Thoracic aorta (tissue), 2 donors: ENCODE data around the gene ATP2C1. TPM values are rescaled to one million over a fixed set of nuclear protein-coding genes. Genes with fewer than 3 reads are reported as not detected.

ENCODE experiments used
- ATAC-seq: fragments of 150-250 bp; one replicate; pipeline ENCODE4 v1.8.0; 2017; ENCODE audit warnings: low read depth; ENCODE audit not compliant: insufficient number of reproducible peaks, low FRiP score
- DNase-seq: peaks from one replicate; pipeline ENCODE4 v3.0.0-alpha.2; 2020; ENCODE audit warnings: low spot score
- H3K27ac ChIP-seq, 2 donors: fragments of 200-600 bp; sonication (generic); 1 replicate in 1 of 2; 2 replicates in 1 of 2; pipeline ENCODE4 v1.5.1; 2016; ENCODE audit warnings: mild to moderate bottlenecking in 2 of 2, moderate library complexity in 2 of 2
- H3K27me3 ChIP-seq: fragments of 200-600 bp; sonication (generic); replicated peaks from 2 replicates; pipeline ENCODE4 v1.6.0; 2016; ENCODE audit warnings: mild to moderate bottlenecking; ENCODE audit not compliant: insufficient read depth
- H3K36me3 ChIP-seq: fragments of 200-600 bp; sonication (generic); one replicate; pipeline ENCODE4 v1.5.1; 2016
- H3K4me1 ChIP-seq, 2 donors: fragments of 200-600 bp; sonication (generic); 1 replicate in 1 of 2; 2 replicates in 1 of 2; pipeline versions ENCODE4 v1.5.1 to v1.6.0; 2016; ENCODE audit warnings: low read depth in 2 of 2, mild to moderate bottlenecking in 1 of 2; ENCODE audit not compliant: control insufficient read depth in 1 of 2
- H3K4me3 ChIP-seq: fragments of 200-600 bp; sonication (generic); 2 replicates; pipeline ENCODE4 v1.5.1; 2016; ENCODE audit warnings: mild to moderate bottlenecking
- H3K9me3 ChIP-seq: fragments of 200-600 bp; sonication (generic); 2 replicates; pipeline ENCODE4 v1.5.1; 2016
- CTCF ChIP-seq: fragments of 200-600 bp; sonication (generic); IDR thresholded peaks from one replicate; pipeline ENCODE4 v1.5.1; 2019; ENCODE audit warnings: antibody characterized with exemption
- total RNA-seq, 2 donors: library from RNA; depleted of rRNA; stranded (reverse); fragments of >200 nt; gene quantifications; one replicate each; pipeline versions ENCODE4 v1.1.0 to v1.2.3, GENCODE V29; 2016

Gene ATP2C1
- total RNA-seq, 2 donors from 2014 or later = 51.1 to 53.1 TPM

- Histone ChIP-seq H3K9me3 (no peaks in the 10 kb centered on the region), H3K36me3 (no peaks in the 10 kb centered on the region), H3K4me3 (no peak overlapping the region), H3K27ac (no peak overlapping the region), H3K4me1 (peaks cover 4 to 31% of the 10 kb centered on the region in 2 donors), H3K27me3 (no peaks in the 10 kb centered on the region)
- no peak for ATAC-seq
- TF ChIP-seq CTCF = no peak
- DNase-seq = no peak
Measured at GRCh38 chr3:130907966-130908365, 14.1 kb downstream of the ATP2C1 start.

- TF ChIP-seq CTCF = no peak
- H3K27ac ChIP-seq = no peak overlapping the region
- no peak for DNase-seq
Measured at GRCh38 chr3:130915567-130916292, 21.8 kb downstream of the ATP2C1 start.

GRCh38 chr3:130916507-130917167 is 22.8 kb downstream of the ATP2C1 start:
- no peaks in the 10 kb centered on the region for H3K9me3 ChIP-seq
- no peak overlapping the region for H3K4me3 ChIP-seq
- no peak for DNase-seq
- no peak for TF ChIP-seq CTCF
- H3K36me3 ChIP-seq = no peaks in the 10 kb centered on the region
- peaks cover 9 to 14% of the 10 kb centered on the region in 2 donors for H3K4me1 ChIP-seq
- H3K27me3 ChIP-seq = no peaks in the 10 kb centered on the region
- no peak for ATAC-seq
- no peak overlapping the region for H3K27ac ChIP-seq

More at GRCh38 chr3:130915567-130916292, 21.8 kb downstream of the ATP2C1 start:
- no peak for ATAC-seq
- Histone ChIP-seq H3K9me3 (no peaks in the 10 kb centered on the region), H3K4me3 (no peak overlapping the region), H3K36me3 (no peaks in the 10 kb centered on the region), H3K27me3 (no peaks in the 10 kb centered on the region), H3K4me1 (peaks cover 9 to 14% of the 10 kb centered on the region in 2 donors)

- ATAC-seq (no peak), DNase-seq (no peak)
- no peak for TF ChIP-seq CTCF
- Histone ChIP-seq H3K4me3 (no peak overlapping the region), H3K4me1 (peaks cover 8 to 14% of the 10 kb centered on the region in 2 donors), H3K27me3 (no peaks in the 10 kb centered on the region), H3K27ac (no peak overlapping the region), H3K9me3 (no peaks in the 10 kb centered on the region), H3K36me3 (no peaks in the 10 kb centered on the region)
Measured at GRCh38 chr3:130918328-130918727, 24.4 kb downstream of the ATP2C1 start.

- ATAC-seq = no peak
- TF ChIP-seq CTCF = no peak
- peaks cover 7 to 8% of the 10 kb centered on the region in 2 donors for H3K4me1 ChIP-seq
- DNase-seq = no peak
- H3K9me3 ChIP-seq = peaks cover 8% of the 10 kb centered on the region
- no peak overlapping the region for H3K4me3 ChIP-seq
- H3K36me3 ChIP-seq = no peaks in the 10 kb centered on the region
- no peaks in the 10 kb centered on the region for H3K27me3 ChIP-seq
- no peak overlapping the region for H3K27ac ChIP-seq
Measured at GRCh38 chr3:130925628-130926027, 31.7 kb downstream of the ATP2C1 start.
